Adrenal gland (tissue), 12 donors: ENCODE measurements around the gene TSPAN9. TPM values are rescaled to one million over a fixed set of nuclear protein-coding genes. Genes with fewer than 3 reads are reported as not detected.

Experiments
- DNase-seq, 7 donors: peaks; one replicate each; pipeline ENCODE4 v3.0.0-alpha.2; 2019 to 2020
- H3K27ac ChIP-seq, 5 donors: fragments of 200-600 bp; sonication (generic) in 4 of 5; 1 replicate in 3 of 5; 2 replicates in 2 of 5; pipeline versions ENCODE4 v1.5.1 to v1.8.0; 2016 to 2020; ENCODE audit warnings: mild to moderate bottlenecking in 1 of 5
- H3K27me3 ChIP-seq: fragments of 200-600 bp; 2 replicates; pipeline ENCODE4 v1.8.0; 2021
- H3K36me3 ChIP-seq, 2 donors: fragments of 200-600 bp; replicated peaks in 1 of 2; 1 replicate in 1 of 2; 2 replicates in 1 of 2; pipeline versions ENCODE4 v1.5.1 to v1.8.0; 2018 to 2022
- H3K4me1 ChIP-seq, 2 donors: fragments of 200-600 bp; replicated peaks in 1 of 2; 1 replicate in 1 of 2; 2 replicates in 1 of 2; pipeline versions ENCODE4 v1.5.1 to v1.8.0; 2018 to 2021
- H3K4me3 ChIP-seq, 4 donors: fragments of 200-600 bp; sonication (generic) in 3 of 4; one replicate each; pipeline ENCODE4 v1.5.1; 2016 to 2018
- H3K9me3 ChIP-seq, 3 donors: fragments of 200-600 bp; sonication (generic) in 1 of 3; replicated peaks in 1 of 3; 1 replicate in 2 of 3; 2 replicates in 1 of 3; pipeline versions ENCODE4 v1.5.1 to v1.8.0; 2016 to 2021
- CTCF ChIP-seq, 6 experiments: fragments of 450-650 bp in 4 of 6; fragments of 200-600 bp in 2 of 6; sonication (generic) in 1 of 6; IDR thresholded peaks; 1 replicate in 5 of 6; 2 replicates in 1 of 6; pipeline versions ENCODE4 v1.5.1 to v1.8.0; 2016 to 2021; ENCODE audit warnings: antibody characterized with exemption in 6 of 6, mild to moderate bottlenecking in 2 of 6, moderate library complexity in 1 of 6
- POLR2A ChIP-seq, 2 donors: fragments of 450-650 bp; IDR thresholded peaks; one replicate each; pipeline ENCODE4 v1.6.1; 2017; ENCODE audit warnings: antibody characterized with exemption in 2 of 2, mild to moderate bottlenecking in 2 of 2, moderate library complexity in 1 of 2
- WGBS, 4 donors: extraction: QIAGEN DNeasy Blood & Tissue Kit in 2 of 4; methylation state at CpG; one replicate each; pipeline versions ENCODE4 v1.1.5 to v1.1.7; 2013 to 2017; 5-methylcytosine and 5-hydroxymethylcytosine counted together
- intact Hi-C, 2 donors: fragments of 100-400 bp; cut with DNase I; formaldehyde crosslinking; loops; one replicate each; pipeline versions ENCODE4 v1.14.1 to v1.15.0; 2022 to 2023
- polyA plus RNA-seq, 3 donors: library from polyadenylated mRNA; stranded (reverse); fragments of 200-250 nt in 2 of 3; fragments of 350-450 nt in 1 of 3; fragmentation: Illumina TruSeq in 1 of 3; extraction: RNeasy Lipid Tissue Mini Kit (QIAGEN cat#74804) in 1 of 3; gene quantifications; one replicate each; pipeline ENCODE4 v1.2.3, GENCODE V29; 2013 to 2014
- total RNA-seq, 9 donors: library from RNA; depleted of rRNA in 4 of 9; stranded (reverse); fragments of >200 nt in 4 of 9; fragments of 120-200 nt in 1 of 9; fragmentation: NEBNext Ultra II Directional in 1 of 9; extraction: Animal tissue kit (Norgen Biotek cat#: 25700) in 1 of 9; gene quantifications; one replicate each; pipeline versions ENCODE4 v1.1.0 to v1.2.4, GENCODE V29; 2013 to 2023
- donor health status: healthy with polysubstance abuse.
- donor health status: Bipolar disorder and iron deficiency.
- donor health status: DM: yes; HTN: yes; CAD: no.
- donor health status: DM: no; HTN: no; CAD: no.
- donor health status: DM: no; HTN: no; CAD: no.
- donor health status: DM: yes; HTN: yes; CAD: no.

TSPAN9 gene
- total and polyA plus RNA-seq, 12 donors, result 12.4 to 31.4 (median 22.4) TPM

DNA sequence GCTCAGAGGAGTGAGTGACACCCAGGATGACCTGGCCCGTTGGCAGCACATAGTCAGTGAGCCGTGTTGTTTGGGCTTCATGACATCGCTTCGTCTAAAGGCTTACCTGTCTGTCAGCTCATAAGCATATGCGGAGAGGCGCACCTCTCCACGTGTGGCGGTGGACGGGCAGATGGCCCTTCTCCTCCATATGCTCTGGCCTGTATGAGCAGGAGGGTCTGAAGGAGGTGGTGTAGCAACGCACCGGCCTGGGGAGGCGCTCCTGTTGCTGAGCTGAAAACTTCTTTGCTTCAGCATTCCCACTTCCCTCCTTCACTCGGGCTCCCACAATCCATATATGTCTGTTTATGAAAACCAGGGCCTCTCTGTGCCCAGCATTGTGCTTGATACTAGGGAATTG, 186.1 kb downstream of the TSPAN9 start:
- H3K27ac ChIP-seq, result no peak overlapping the region
- intact Hi-C loops, result no loop called here
- no peak overlapping the region for H3K4me3 ChIP-seq
- no peaks in the 10 kb centered on the region for H3K4me1 ChIP-seq
- H3K36me3 ChIP-seq, result no peaks in the 10 kb centered on the region
- WGBS, 4 donors, result 93 to 96% (median 94%) methylated on average over 13 of the region's 13 CpGs
- no peak for DNase-seq
- H3K27me3 ChIP-seq, result no peaks in the 10 kb centered on the region
- TF ChIP-seq CTCF (IDR thresholded peaks at IDR 0.05), result no peak
- TF ChIP-seq POLR2A (IDR thresholded peaks at IDR 0.05), result no peak
- H3K9me3 ChIP-seq, result no peaks in the 10 kb centered on the region

GRCh38 chr12:3263939-3264922, 187.1 kb downstream of the TSPAN9 start:
- TF ChIP-seq POLR2A (IDR thresholded peaks at IDR 0.05) (no peak), CTCF (IDR thresholded peaks at IDR 0.05) (no peak)
- Histone ChIP-seq H3K36me3 (no peaks in the 10 kb centered on the region), H3K27me3 (no peaks in the 10 kb centered on the region), H3K27ac (peak overlapping the region in 1 of 5 donors; percentile 43), H3K9me3 (no peaks in the 10 kb centered on the region), H3K4me1 (no peaks in the 10 kb centered on the region), H3K4me3 (no peak overlapping the region)
- intact Hi-C loops, result no loop called here
- WGBS, 4 donors, result 78 to 88% (median 81%) methylated on average over 27 to 35 of the region's 35 CpGs
- no peak for DNase-seq

- Histone ChIP-seq H3K27ac (no peak overlapping the region), H3K4me3 (no peak overlapping the region), H3K4me1 (no peaks in the 10 kb centered on the region), H3K27me3 (no peaks in the 10 kb centered on the region), H3K36me3 (no peaks in the 10 kb centered on the region), H3K9me3 (no peaks in the 10 kb centered on the region)
- TF ChIP-seq POLR2A (IDR thresholded peaks at IDR 0.05) (no peak), CTCF (IDR thresholded peaks at IDR 0.05) (no peak)
- 96 to 99% (median 98%) methylated on average over 8 of the region's 8 CpGs for WGBS, 4 donors
- no peak for DNase-seq
- intact Hi-C loops, result no loop called here
Observed at GRCh38 chr12:3265406-3265805, 188.2 kb downstream of the TSPAN9 start.

DNA sequence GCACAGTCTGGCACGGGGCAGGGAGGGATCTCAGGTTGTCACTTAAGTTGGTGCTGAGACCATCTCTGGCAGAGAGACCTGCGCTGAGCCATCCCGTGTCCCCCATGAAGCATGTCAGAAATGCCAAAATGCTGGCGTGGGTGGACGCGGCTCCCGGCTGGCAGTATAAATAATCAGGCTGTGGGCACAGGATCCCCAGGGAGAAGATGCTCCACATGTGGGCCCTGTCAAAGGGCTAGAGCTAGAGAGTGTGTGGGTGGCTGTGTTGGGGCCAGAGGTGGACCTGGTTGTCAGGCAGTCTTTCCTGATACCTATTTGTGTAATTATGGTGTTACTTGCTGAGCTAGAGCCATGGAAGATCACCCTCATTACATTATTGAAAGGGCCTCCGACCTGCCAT, 189.5 kb downstream of the TSPAN9 start:
- no peaks in the 10 kb centered on the region for H3K4me1 ChIP-seq
- 82 to 92% (median 85%) methylated on average over 7 to 8 of the region's 8 CpGs for WGBS, 4 donors

More for the DNA sequence above, 189.5 kb downstream of the TSPAN9 start:
- Histone ChIP-seq H3K27me3 (no peaks in the 10 kb centered on the region), H3K36me3 (no peaks in the 10 kb centered on the region), H3K4me3 (no peak overlapping the region), H3K27ac (no peak overlapping the region), H3K9me3 (no peaks in the 10 kb centered on the region)
- TF ChIP-seq POLR2A (IDR thresholded peaks at IDR 0.05) (no peak), CTCF (IDR thresholded peaks at IDR 0.05) (no peak)
- DNase-seq, result no peak
- intact Hi-C loops, result no loop called here
